H1 (cell line): Measurements from ENCODE around the gene TET1. TPM values are rescaled to one million over a fixed set of nuclear protein-coding genes. Genes with fewer than 3 reads are reported as not detected.

ENCODE experiments used
- CTCF ChIA-PET: fragments of 300-600 bp; sonication (Branson Sonifier 250); formaldehyde crosslinking; loops from one replicate; lab custom pipeline; 2021; ENCODE audit not compliant: partially characterized antibody; lab: Charles Lee
- POLR2A ChIA-PET: fragments of 300-600 bp; sonication (Branson Sonifier 250); formaldehyde crosslinking; loops from one replicate; lab custom pipeline; 2021; ENCODE audit warnings: inconsistent platforms; ENCODE audit not compliant: partially characterized antibody; lab: Charles Lee
- DNase-seq, 2 experiments: peaks; one replicate each; pipeline versions ENCODE4 v3.0.0 to v3.0.0-alpha.2; 2010 to 2022; ENCODE audit warnings: low spot score in 2 of 2, low read depth in 1 of 2, mixed read lengths in 1 of 2
- FAIRE-seq: peaks from 2 replicates; lab custom pipeline; 2011; peaks lifted over from hg19 to GRCh38; lab: Jason Lieb, UNC
- H2AFZ ChIP-seq: 2 replicates; pipeline ENCODE4 v1.8.1; 2012; ENCODE audit warnings: low read length, inconsistent platforms
- H2AK5ac ChIP-seq: 2 replicates; pipeline ENCODE4 v1.6.1; 2013; ENCODE audit warnings: low read depth, low read length
- H2BK120ac ChIP-seq: replicated peaks from 2 replicates; pipeline ENCODE3; 2013; ENCODE audit warnings: low read depth, low read length, inconsistent platforms
- H2BK12ac ChIP-seq: 2 replicates; pipeline ENCODE4 v1.6.1; 2013; ENCODE audit warnings: low read depth, low read length
- H2BK15ac ChIP-seq: 2 replicates; pipeline ENCODE4 v1.6.1; 2013; ENCODE audit warnings: low read length
- H2BK20ac ChIP-seq: 2 replicates; pipeline ENCODE4 v1.6.1; 2013; ENCODE audit warnings: low read length
- H2BK5ac ChIP-seq: 2 replicates; pipeline ENCODE4 v1.6.1; 2013; ENCODE audit warnings: low read depth, low read length
- H3K14ac ChIP-seq: 2 replicates; pipeline ENCODE4 v1.6.1; 2013; ENCODE audit warnings: inconsistent platforms; ENCODE audit not compliant: insufficient read length
- H3K18ac ChIP-seq: 2 replicates; pipeline ENCODE4 v1.6.1; 2013; ENCODE audit warnings: low read length; ENCODE audit errors: extremely low read depth
- H3K23ac ChIP-seq: 2 replicates; pipeline ENCODE4 v1.6.1; 2013; ENCODE audit warnings: inconsistent platforms; ENCODE audit not compliant: insufficient read length
- H3K23me2 ChIP-seq: 2 replicates; pipeline ENCODE4 v1.6.1; 2013; ENCODE audit warnings: low read depth, low read length
- H3K27ac ChIP-seq: 2 replicates; pipeline ENCODE4 v1.6.1; 2011; ENCODE audit warnings: low read depth, low read length, inconsistent platforms
- H3K27me3 ChIP-seq, 4 experiments: replicated peaks in 1 of 4; 1 replicate in 1 of 4; 2 replicates in 3 of 4; pipeline versions ENCODE4 v1.6.1 to v1.8.1; 2011 to 2013; ENCODE audit warnings: low read length in 3 of 4, mild to moderate bottlenecking in 3 of 4, inconsistent platforms in 2 of 4, mixed read lengths in 2 of 4, moderate library complexity in 1 of 4; ENCODE audit not compliant: control insufficient read depth in 3 of 4, insufficient read depth in 3 of 4; ENCODE audit errors: extremely low read depth in 1 of 4
- H3K36me3 ChIP-seq, 4 experiments: 2 replicates each; pipeline versions ENCODE4 v1.6.1 to v1.8.1; 2011 to 2013; ENCODE audit warnings: mild to moderate bottlenecking in 4 of 4, low read length in 3 of 4, moderate library complexity in 2 of 4, control low read depth in 1 of 4, inconsistent platforms in 1 of 4; ENCODE audit not compliant: insufficient read depth in 4 of 4, control insufficient read depth in 2 of 4
- H3K4ac ChIP-seq: replicated peaks from 2 replicates; pipeline ENCODE3; 2013; ENCODE audit warnings: low read length, low read depth, mixed read lengths, inconsistent platforms; ENCODE audit not compliant: insufficient read length
- H3K4me1 ChIP-seq, 4 experiments: replicated peaks in 1 of 4; 1 replicate in 1 of 4; 2 replicates in 3 of 4; pipeline versions ENCODE4 v1.6.1 to v1.8.1; 2011 to 2013; ENCODE audit warnings: low read length in 3 of 4, inconsistent platforms in 2 of 4, mixed read lengths in 1 of 4; ENCODE audit not compliant: insufficient read depth in 4 of 4, control insufficient read depth in 3 of 4
- H3K4me2 ChIP-seq, 2 experiments: 2 replicates each; pipeline versions ENCODE4 v1.6.1 to v1.8.1; 2011 to 2013; ENCODE audit warnings: low read depth in 2 of 2, low read length in 2 of 2, control low read depth in 1 of 2, inconsistent platforms in 1 of 2, mild to moderate bottlenecking in 1 of 2; ENCODE audit not compliant: insufficient read depth in 1 of 2
- H3K4me3 ChIP-seq, 4 experiments: fragments of 200-600, 300-600 bp in 1 of 4; sonication (generic), shearing (Covaris generic), sonication (Bioruptor Twin) in 1 of 4; 2 replicates each; pipeline versions ENCODE4 v1.5.1 to v1.8.1; 2011 to 2016; ENCODE audit warnings: low read length in 4 of 4, low read depth in 3 of 4, control low read depth in 2 of 4, inconsistent platforms in 2 of 4, mild to moderate bottlenecking in 2 of 4, mixed read lengths in 1 of 4, moderate library complexity in 1 of 4; ENCODE audit not compliant: insufficient read depth in 2 of 4; ENCODE audit errors: extremely low read depth in 1 of 4
- H3K56ac ChIP-seq: replicated peaks from 2 replicates; pipeline ENCODE3; 2013; ENCODE audit warnings: low read depth, mild to moderate bottlenecking, mixed read lengths, low read length, inconsistent platforms; ENCODE audit not compliant: insufficient read length
- H3K79me1 ChIP-seq: 2 replicates; pipeline ENCODE4 v1.6.1; 2013; ENCODE audit warnings: low read depth, low read length, control low read depth
- H3K79me2 ChIP-seq, 2 experiments: 2 replicates each; pipeline versions ENCODE4 v1.6.1 to v1.8.1; 2012 to 2013; ENCODE audit warnings: low read length in 2 of 2, mild to moderate bottlenecking in 2 of 2, inconsistent platforms in 1 of 2; ENCODE audit not compliant: insufficient read depth in 2 of 2, control insufficient read depth in 1 of 2
- H3K9ac ChIP-seq, 4 experiments: replicated peaks in 1 of 4; 1 replicate in 1 of 4; 2 replicates in 3 of 4; pipeline versions ENCODE4 v1.6.1 to v1.8.1; 2011 to 2013; ENCODE audit warnings: low read depth in 3 of 4, low read length in 3 of 4, control low read depth in 2 of 4, mild to moderate bottlenecking in 2 of 4, moderate library complexity in 2 of 4, inconsistent platforms in 1 of 4; ENCODE audit errors: extremely low read depth in 1 of 4
- H3K9me3 ChIP-seq, 2 experiments: 2 replicates each; pipeline versions ENCODE4 v1.6.1 to v1.8.1; 2012 to 2013; ENCODE audit warnings: mild to moderate bottlenecking in 2 of 2, moderate library complexity in 2 of 2, control low read depth in 1 of 2, inconsistent platforms in 1 of 2, low read depth in 1 of 2, low read length in 1 of 2, mixed read lengths in 1 of 2; ENCODE audit not compliant: insufficient read depth in 2 of 2
- H4K20me1 ChIP-seq, 2 experiments: replicated peaks in 1 of 2; 2 replicates each; pipeline versions ENCODE3 to v1.8.1; 2011 to 2013; ENCODE audit warnings: inconsistent platforms in 2 of 2, low read length in 2 of 2, mild to moderate bottlenecking in 1 of 2; ENCODE audit not compliant: insufficient read depth in 2 of 2, control insufficient read depth in 1 of 2
- H4K5ac ChIP-seq: 2 replicates; pipeline ENCODE4 v1.6.1; 2013; ENCODE audit warnings: low read length, low read depth, mixed read lengths, inconsistent platforms; ENCODE audit not compliant: insufficient read length
- H4K8ac ChIP-seq: 2 replicates; pipeline ENCODE4 v1.8.0; 2013; ENCODE audit warnings: mild to moderate bottlenecking, moderate library complexity, low read length, inconsistent platforms; ENCODE audit not compliant: insufficient read depth; ENCODE audit errors: extremely low read depth
- H4K91ac ChIP-seq: replicated peaks from 2 replicates; pipeline ENCODE3; 2013; ENCODE audit warnings: low read length, mixed read lengths, inconsistent platforms; ENCODE audit not compliant: insufficient read length
- BACH1 ChIP-seq: IDR thresholded peaks from 2 replicates; pipeline ENCODE4 v1.6.1; 2012; ENCODE audit warnings: low read length, improper control_type of control experiment
- CTBP2 ChIP-seq: IDR thresholded peaks from 2 replicates; pipeline ENCODE4 v1.7.0; 2011; ENCODE audit warnings: borderline replicate concordance, mild to moderate bottlenecking, moderate library complexity, mixed read lengths, low read length; ENCODE audit not compliant: insufficient read depth, insufficient read length
- GABPA ChIP-seq: IDR thresholded peaks from 2 replicates; pipeline ENCODE4 v1.6.1; 2011; ENCODE audit warnings: mild to moderate bottlenecking, low read length, moderate library complexity, borderline replicate concordance; ENCODE audit not compliant: insufficient read depth
- KDM1A ChIP-seq: fragments of 200-600, 300-600 bp; sonication (generic); IDR thresholded peaks from 2 replicates; pipeline ENCODE4 v1.7.1; 2016; ENCODE audit warnings: mild to moderate bottlenecking, low read length, borderline replicate concordance
- KDM5A ChIP-seq: fragments of 200-600 bp; IDR thresholded peaks from 2 replicates; pipeline ENCODE4 v1.7.1; 2012; ENCODE audit warnings: mild to moderate bottlenecking, low read length, inconsistent platforms, mixed read lengths
- NANOG ChIP-seq: IDR thresholded peaks from 2 replicates; pipeline ENCODE4 v1.6.1; 2011; ENCODE audit warnings: low read length, low read depth, mild to moderate bottlenecking, inconsistent platforms; ENCODE audit not compliant: insufficient read depth, poor library complexity, severe bottlenecking
- SRF ChIP-seq: IDR thresholded peaks from 2 replicates; pipeline ENCODE4 v1.6.1; 2011; ENCODE audit warnings: mild to moderate bottlenecking, low read depth, low read length, moderate library complexity
- TAF7 ChIP-seq: optimal IDR thresholded peaks from 2 replicates; pipeline ENCODE3; 2011; ENCODE audit warnings: low read depth, mild to moderate bottlenecking, inconsistent platforms, low read length, moderate library complexity, borderline replicate concordance
- WGBS, 2 experiments: shearing (Covaris generic) in 1 of 2; methylation state at CpG; one replicate each; pipeline versions ENCODE4 v1.1.6 to v1.1.7; 2013 to 2015; ENCODE audit warnings: low lambda C conversion rate in 2 of 2, mixed read lengths in 2 of 2, inconsistent platforms in 1 of 2, low coverage in 1 of 2, missing lambda C conversion rate in 1 of 2; ENCODE audit not compliant: insufficient replicate concordance in 2 of 2, insufficient coverage in 1 of 2, insufficient read length in 1 of 2; ENCODE audit errors: extremely low coverage in 1 of 2, missing lambda C conversion rate in 1 of 2; 5-methylcytosine and 5-hydroxymethylcytosine counted together
- polyA plus RNA-seq, 7 experiments: library from polyadenylated mRNA; depleted of rRNA in 3 of 7; stranded (reverse) in 5 of 7; unstranded in 2 of 7; fragments of >200 nt in 5 of 7; fragments of 200-250 nt in 2 of 7; gene quantifications; 1 replicate in 5 of 7; 2 replicates in 1 of 7; 4 replicates in 1 of 7; pipeline versions ENCODE4 v1.2.1 to v1.2.3, GENCODE V29; 2011 to 2013; ENCODE audit warnings: missing spikeins in 2 of 7, mixed read lengths in 2 of 7
- total RNA-seq: library from RNA; stranded (reverse); fragmentation: NEBNext Ultra II Directional; extraction: Animal tissue kit (Norgen Biotek cat#: 25700); gene quantifications from 2 replicates; pipeline ENCODE4 v1.2.1, GENCODE V29; 2021
- TF ChIP-seq, protein P1 (sequence below): IDR thresholded peaks from 2 replicates; pipeline ENCODE4 v1.6.1; 2012; ENCODE audit warnings: inconsistent platforms

Gene TET1
- total and polyA plus RNA-seq, 2 of the 8 experiments (the other 6 are each of a cell fraction or from before 2014, with no cell fraction given): 15.2 to 69.3 TPM

DNA sequence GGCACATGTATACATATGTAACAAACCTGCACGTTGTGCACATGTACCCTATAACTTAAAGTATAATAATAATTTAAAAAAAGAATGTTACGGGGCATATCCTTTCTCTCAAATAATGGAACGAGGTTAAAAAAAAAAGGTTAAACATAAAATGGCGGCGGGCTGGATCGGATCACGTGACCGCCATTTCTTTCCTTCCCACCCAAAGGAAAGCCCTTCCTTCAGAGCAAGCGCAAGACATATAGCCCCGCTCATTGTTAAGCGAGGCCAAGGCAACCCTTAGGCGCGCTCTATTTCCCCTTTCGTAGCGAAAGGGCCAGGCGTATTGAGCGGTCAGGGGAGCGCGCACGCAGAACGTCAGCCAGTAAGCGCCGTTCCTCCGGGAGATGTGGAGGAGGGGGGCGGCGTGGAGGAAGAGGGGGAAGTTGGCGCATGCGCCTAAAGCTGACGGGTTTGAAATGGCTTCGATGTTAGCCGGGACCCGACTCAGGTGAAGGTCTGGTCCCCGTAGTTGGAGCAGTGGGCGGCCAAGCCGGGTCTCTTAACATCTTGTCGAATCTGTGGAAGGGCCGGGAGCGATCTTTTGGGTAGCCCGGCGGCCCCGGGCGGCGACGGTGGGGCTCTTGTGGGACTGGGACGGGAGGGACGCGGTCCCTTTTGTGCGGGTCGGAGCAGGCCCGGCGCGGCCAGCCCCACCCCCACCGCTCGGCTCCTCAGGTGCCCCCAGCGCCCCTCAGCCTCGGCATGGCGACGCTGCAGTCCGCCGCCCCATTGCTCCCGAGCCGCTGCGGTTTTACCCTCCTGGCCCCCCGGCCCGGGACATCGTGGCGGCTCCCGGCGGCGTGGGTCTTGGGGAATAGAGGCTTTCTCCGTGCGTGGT, 160.9 kb downstream of the TET1 start, which contains the start of gene CCAR1:
TSS of gene CCAR1 (plus strand) at position 447 of the 880 bp plus-strand sequence. CDS start 1,266 bp downstream, outside the sequence.
- Histone ChIP-seq H3K9ac (peak within 1 kb of the TSS; percentile 96 to 98 (median 97)), H3K4me1 (peaks cover 0 to 4% (median 1%) of the 10 kb centered on the region in 4 experiments; a peak in 3 of 7 replicates), H4K20me1 (no peaks in the 10 kb centered on the region), H2BK15ac (no peak within 1 kb of the TSS), H3K56ac (peak within 1 kb of the TSS; percentile 92), H4K8ac (peak within 1 kb of the TSS; percentile 98), H3K9me3 (no peaks in the 10 kb centered on the region), H4K5ac (peak within 1 kb of the TSS; percentile 68), H3K18ac (peak within 1 kb of the TSS; percentile 98), H2AFZ (no peak within 1 kb of the TSS; the same call in 1 of the 2 replicates), H2BK120ac (no peak within 1 kb of the TSS), H3K23me2 (no peaks in the 10 kb centered on the region), H3K79me2 (peaks cover 0 to 37% of the 10 kb centered on the region in 2 experiments; a peak in 3 of 4 replicates), H2BK5ac (peak within 1 kb of the TSS; percentile 92), H3K79me1 (peaks cover 5% of the 10 kb centered on the region; the same call in 1 of the 2 replicates), H3K14ac (no peak within 1 kb of the TSS), H3K4me3 (peak within 1 kb of the TSS; percentile 80 to 94 (median 88)), H3K4ac (peak within 1 kb of the TSS; percentile 86), H2BK12ac (no peak within 1 kb of the TSS), H3K4me2 (peak within 1 kb of the TSS; percentile 61 to 75), H3K36me3 (peaks cover 8 to 34% (median 18%) of the 10 kb centered on the region in 4 experiments; a peak in 7 of 8 replicates), H3K27me3 (no peaks in the 10 kb centered on the region), H4K91ac (peak within 1 kb of the TSS; percentile 95), H3K23ac (no peak within 1 kb of the TSS), H2AK5ac (no peak within 1 kb of the TSS), H2BK20ac (no peak within 1 kb of the TSS), H3K27ac (peak within 1 kb of the TSS; percentile 97)
- CTCF ChIA-PET: no interaction called here
- FAIRE-seq: peak; percentile 58
- POLR2A ChIA-PET: interaction anchor here (0.6 to 2.8 kb wide), 33 partner anchors 9 to 823 kb away, joined by 3 to 11 read pairs (median 4); partner anchors contain the start of genes DDX21, DNA2, RUFY2 and TET1
- peak; percentile 89 to 97 for DNase-seq
- 1% methylated on average over 54 of the region's 72 CpGs; no CpG with 5 or more reads in 1 of the 2 experiments for WGBS, 2 experiments
- TF ChIP-seq KDM1A (0 out of 2 replicates have a peak, but pooled peaks have one; percentile 13), KDM5A (0 out of 2 replicates have a peak, but pooled peaks have one; percentile 41), TAF7 (peak; percentile 55), GABPA (no peak), NANOG (peak; percentile 2), BACH1 (no peak), CTBP2 (no peak), SRF (peak; percentile 54)
- TF ChIP-seq, protein P1, sequence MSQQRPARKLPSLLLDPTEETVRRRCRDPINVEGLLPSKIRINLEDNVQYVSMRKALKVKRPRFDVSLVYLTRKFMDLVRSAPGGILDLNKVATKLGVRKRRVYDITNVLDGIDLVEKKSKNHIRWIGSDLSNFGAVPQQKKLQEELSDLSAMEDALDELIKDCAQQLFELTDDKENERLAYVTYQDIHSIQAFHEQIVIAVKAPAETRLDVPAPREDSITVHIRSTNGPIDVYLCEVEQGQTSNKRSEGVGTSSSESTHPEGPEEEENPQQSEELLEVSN: peak; percentile 97
